NCI-H1105 treated with DMSO at 0.1 percent for 48 hours (cell line): ENCODE data around the gene IGF2R.
A peak's percentile ranks its signal among the peaks of the same experiment; 100 is the strongest.
"Not testable (repeated sequence)": the region's sequence is repeated elsewhere in the genome, so short reads cannot be mapped to it uniquely, and the experiment has no call there.

Source experiments
- DNase-seq: peaks from one replicate; lab custom pipeline; 2025; lab: John Stamatoyannopoulos, UW

Gene IGF2R

GRCh38 chr6:159952289-159953005 lies 16.4 kb upstream of the IGF2R start:
- no peak for DNase-seq

GRCh38 chr6:159953091-159953601 lies 15.7 kb upstream of the IGF2R start:
- DNase-seq: no peak

- DNase-seq: no peak
Measured at GRCh38 chr6:159955945-159956361, 12.9 kb upstream of the IGF2R start.

- no peak for DNase-seq
Measured at GRCh38 chr6:159957071-159957673, 11.7 kb upstream of the IGF2R start.

GRCh38 chr6:159959165-159959975 lies 9.5 kb upstream of the IGF2R start:
- DNase-seq: no peak

GRCh38 chr6:159959976-159960384 lies 8.9 kb upstream of the IGF2R start:
- DNase-seq: no peak

GRCh38 chr6:159960485-159960884 lies 8.4 kb upstream of the IGF2R start:
- DNase-seq: no peak

- DNase-seq: no peak
Measured at GRCh38 chr6:159961528-159961927, 7.4 kb upstream of the IGF2R start.

- no peak for DNase-seq
Measured at GRCh38 chr6:159963111-159963510, 5.8 kb upstream of the IGF2R start.

GRCh38 chr6:159964046-159964445 lies 4.8 kb upstream of the IGF2R start:
- DNase-seq: no peak

- DNase-seq: no peak
Measured at GRCh38 chr6:159966339-159966738, 2.5 kb upstream of the IGF2R start.

- no peak for DNase-seq
Measured at GRCh38 chr6:159966981-159967380, 1.9 kb upstream of the IGF2R start.

GRCh38 chr6:159967621-159968020 lies 1.3 kb upstream of the IGF2R start:
- not testable (repeated sequence) for DNase-seq

- peak; percentile 38 for DNase-seq
Measured at GRCh38 chr6:159969204-159969912, 476 bp downstream of the IGF2R start.

- DNase-seq: peak; percentile 58
Measured at GRCh38 chr6:159969921-159970320, 1.0 kb downstream of the IGF2R start.

GRCh38 chr6:159970659-159971063 lies 1.8 kb downstream of the IGF2R start:
- no peak for DNase-seq

- no peak for DNase-seq
Measured at GRCh38 chr6:159971341-159972178, 2.7 kb downstream of the IGF2R start.

GRCh38 chr6:159972506-159973268 lies 3.8 kb downstream of the IGF2R start:
- DNase-seq: no peak

- no peak for DNase-seq
Measured at GRCh38 chr6:159973406-159973805, 4.5 kb downstream of the IGF2R start.

- DNase-seq: no peak
Measured at GRCh38 chr6:159973951-159974350, 5.1 kb downstream of the IGF2R start.
